HG03139 (cell line): ENCODE measurements around the gene ARHGAP26.
"Not testable (repeated sequence)": the region's sequence is repeated elsewhere in the genome, so short reads cannot be mapped to it uniquely, and the experiment has no call there.

Experiments
- ATAC-seq: cut with Tn5 transposase; IDR thresholded peaks from one replicate; pipeline ENCODE4 v1.9.1; 2021; ENCODE audit not compliant: unreplicated experiment

The ARHGAP26 gene

GRCh38 chr5:142955628-142956027 lies 185.5 kb downstream of the ARHGAP26 start:
- no peak for ATAC-seq

DNA sequence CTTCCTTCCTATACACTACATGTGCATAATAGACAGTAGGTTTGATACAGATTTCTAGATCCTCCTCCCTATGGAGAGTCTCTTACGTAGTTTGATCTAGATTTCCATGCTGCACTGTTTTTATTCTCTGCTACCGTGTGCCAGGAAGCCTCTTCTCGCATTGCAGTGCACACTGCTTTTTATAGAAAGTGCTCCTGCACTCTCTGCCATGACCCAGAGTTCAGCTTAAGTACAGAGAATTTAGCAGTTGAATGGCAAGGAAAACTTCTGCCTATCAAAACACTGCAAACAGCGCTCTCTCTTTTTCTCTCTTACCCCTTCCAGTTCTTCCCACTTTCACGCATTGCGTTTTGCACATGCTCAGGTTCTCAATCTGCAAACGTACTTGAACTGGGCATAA lies 187.4 kb downstream of the ARHGAP26 start:
- ATAC-seq, result no peak

- ATAC-seq, result no peak
These were observed 188.9 kb downstream of the ARHGAP26 start for GRCh38 chr5:142958944-142959682.

DNA sequence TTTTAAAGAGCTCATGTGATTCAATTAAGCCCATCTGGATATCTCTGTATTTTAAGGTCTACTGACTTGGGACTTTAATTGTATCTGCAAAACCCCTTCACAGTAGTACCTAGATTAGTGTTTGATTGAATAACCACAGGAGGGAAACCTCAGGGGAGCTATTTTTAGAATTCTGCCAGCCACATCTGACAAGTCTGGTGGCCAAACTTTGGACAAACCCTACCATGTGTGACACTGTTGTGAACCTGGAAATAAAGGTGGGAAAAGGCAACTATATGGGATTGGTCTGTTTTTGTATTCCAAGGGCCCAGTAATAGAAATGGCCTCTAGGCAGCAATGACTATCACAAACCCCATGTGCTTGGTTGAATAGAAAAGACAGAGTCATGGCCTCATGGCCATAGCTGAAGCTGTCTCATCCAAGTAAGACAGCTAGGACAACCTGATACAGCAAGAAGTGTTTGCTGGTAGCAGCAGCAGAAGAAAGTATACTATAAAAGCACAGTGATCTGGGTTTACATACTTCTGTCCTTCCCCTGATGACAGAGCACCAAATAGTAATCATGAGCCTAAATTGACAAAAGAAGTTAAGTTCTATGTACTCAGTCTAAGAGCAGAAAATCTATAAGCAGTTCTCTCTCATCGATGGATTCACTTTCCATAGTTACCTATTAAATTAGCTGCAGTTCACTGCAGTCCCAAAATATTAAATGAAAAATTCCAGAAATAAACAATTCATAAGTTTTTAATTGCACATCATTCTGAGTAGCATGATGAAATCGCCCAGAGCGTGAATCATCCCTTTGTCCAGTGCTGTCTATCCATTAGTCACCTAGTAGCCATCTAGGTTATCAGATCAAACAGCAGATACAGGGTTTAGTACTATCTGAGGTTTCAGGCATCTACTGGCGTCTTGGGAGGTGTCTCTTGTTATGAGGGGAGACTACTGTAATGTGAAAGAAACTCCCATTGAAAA lies 189.8 kb downstream of the ARHGAP26 start:
- no peak for ATAC-seq

GRCh38 chr5:142961440-142962173 lies 191.4 kb downstream of the ARHGAP26 start:
- ATAC-seq, result no peak

GRCh38 chr5:142962174-142962533 lies 192.0 kb downstream of the ARHGAP26 start:
- ATAC-seq, result no peak

DNA sequence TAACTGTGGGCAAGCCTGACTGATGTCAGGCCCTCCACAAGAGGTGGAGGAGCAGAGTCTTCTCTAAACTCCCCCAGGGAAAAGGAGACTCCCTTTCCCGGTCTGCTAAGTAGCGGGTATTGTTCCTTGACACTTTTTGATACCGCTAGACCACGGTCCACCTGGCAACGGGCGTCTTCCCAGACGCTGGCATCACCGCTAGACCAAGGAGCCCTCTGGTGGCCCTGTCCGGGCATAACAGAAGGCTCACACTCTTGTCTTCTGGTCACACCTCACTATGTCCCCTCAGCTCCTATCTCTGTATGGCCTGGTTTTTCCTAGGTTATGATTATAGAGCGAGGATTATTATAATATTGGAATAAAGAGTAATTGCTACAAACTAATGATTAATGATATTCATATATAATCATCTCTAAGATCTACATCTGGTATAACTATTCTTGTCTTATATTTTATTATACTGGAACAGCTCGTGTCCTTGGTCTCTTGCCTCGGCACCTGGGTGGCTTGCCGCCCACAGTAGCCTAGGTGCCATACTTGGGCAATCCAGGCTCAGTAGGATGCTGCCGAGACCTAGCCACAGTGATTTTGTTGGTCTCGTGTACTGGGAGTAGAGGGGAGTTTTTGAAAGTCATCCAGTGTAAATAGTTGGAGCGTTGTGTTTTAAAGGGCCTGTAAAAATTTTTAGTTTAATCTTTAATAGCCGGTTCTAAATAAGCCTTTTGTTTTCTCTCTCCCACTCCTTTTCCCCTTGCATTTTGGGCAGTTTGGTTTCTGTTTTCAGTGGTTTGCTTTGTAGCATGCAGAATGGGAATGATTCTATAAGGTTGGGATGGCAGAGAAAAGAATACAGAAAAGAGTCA lies 195.3 kb downstream of the ARHGAP26 start:
- not testable (repeated sequence) for ATAC-seq

GRCh38 chr5:142966121-142966420 lies 195.9 kb downstream of the ARHGAP26 start:
- ATAC-seq, result no peak

DNA sequence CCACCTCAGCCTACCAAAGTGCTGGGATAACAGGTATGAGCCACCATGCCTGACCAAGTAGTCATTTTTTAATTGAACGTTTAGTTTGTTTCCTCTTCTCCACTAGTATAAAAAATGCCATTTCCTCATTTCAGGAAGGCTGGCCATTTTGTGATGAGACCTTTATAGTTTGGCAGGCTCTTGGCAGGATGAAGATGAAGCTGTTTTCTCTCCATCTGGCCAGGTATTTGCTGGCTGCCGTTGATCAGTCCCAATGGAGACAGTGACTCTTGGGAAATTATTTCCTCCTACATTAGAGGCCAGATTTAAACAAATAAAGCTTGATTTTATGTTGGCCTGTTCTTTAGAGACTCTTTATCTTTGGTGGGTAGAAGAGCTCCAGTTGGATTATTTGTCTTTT lies 199.0 kb downstream of the ARHGAP26 start:
- ATAC-seq, result no peak

- ATAC-seq, result no peak
These were observed 199.7 kb downstream of the ARHGAP26 start for GRCh38 chr5:142969624-142970439.

DNA sequence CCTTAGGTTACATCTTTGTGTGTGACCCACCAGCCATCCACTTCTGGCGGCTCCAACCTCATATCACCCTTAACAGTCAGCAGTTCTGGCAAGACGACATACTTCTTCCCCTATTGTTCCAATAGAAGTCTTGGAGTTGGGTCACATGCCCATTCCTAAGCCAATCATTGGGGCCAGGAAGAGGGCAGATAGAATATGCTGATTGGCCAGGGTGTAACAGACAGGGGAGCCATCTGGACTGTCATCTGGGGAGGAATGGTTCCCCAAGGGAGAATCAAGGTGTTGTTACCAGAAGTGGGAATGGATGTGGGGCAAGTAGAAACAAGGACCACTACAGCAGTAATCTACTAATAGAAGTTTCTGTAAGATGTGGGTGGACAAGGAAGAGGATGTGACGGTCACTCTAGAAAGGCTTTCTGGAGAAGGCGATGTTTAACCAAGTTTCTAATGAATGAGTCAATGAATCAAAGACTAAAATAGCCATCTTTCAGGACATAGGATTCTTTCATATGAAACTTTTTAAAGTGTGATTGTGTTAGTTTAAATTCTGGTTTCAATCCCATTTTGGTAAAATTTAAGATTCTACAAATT lies 200.4 kb downstream of the ARHGAP26 start:
- no peak for ATAC-seq

DNA sequence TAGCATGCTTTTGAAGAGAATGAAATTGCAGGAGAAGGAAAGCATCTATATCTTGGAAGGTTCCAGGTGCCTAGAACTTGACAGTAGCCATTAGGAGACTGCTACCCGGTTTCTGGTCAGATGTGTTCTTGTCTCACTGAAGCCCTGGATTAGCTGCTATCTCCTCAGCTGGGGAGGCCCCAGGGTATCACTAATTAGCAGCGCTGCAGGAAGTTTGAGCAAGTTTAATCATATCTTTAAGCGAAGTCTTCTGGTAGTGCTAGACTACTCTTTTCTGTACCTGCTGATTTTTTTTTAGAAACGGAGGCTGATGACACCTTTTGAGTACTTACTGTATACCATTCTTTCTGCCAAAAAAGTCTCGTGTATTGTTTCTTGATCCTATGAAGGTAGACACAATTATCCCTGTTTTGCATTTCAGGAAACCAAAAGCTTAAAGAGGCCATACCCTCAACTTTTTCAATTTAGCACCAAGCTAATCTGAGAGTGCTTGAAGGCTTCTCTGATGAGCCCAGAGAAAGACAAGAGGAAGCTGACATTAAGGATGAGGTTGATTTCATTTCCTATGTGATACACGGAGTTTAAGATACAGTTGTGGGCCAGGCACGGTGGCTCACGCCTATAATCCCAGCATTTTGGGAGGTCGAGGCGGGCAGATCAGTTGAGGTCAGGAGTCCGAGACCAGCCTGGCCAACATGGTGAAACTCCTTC lies 201.3 kb downstream of the ARHGAP26 start:
- ATAC-seq, result no peak

DNA sequence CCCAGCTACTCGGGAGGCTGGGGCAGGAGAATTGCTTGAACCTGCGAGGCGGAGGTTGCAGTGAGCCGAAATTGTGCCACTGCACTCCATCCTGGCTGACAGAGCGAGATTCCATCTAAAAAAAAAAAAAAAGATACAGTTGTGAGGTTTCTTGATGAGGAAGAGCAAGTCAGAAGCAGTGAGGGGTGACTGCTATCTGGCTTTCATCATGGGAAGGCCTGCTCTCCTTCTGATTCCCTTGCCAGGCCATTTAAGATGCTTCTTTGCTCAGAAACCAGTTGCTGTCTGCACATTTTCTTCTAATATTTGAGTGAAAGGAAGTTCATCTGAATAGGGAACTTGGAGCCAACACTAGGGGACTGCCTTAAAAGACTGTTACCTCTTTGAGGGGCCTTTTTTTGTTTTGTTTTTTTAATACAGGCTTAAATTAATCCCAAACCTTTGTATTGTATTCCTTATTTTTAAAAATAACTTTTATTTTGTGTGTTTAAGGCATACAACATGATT lies 201.9 kb downstream of the ARHGAP26 start:
- no peak for ATAC-seq

- ATAC-seq, result no peak
These were observed 203.8 kb downstream of the ARHGAP26 start for GRCh38 chr5:142973932-142974331.

DNA sequence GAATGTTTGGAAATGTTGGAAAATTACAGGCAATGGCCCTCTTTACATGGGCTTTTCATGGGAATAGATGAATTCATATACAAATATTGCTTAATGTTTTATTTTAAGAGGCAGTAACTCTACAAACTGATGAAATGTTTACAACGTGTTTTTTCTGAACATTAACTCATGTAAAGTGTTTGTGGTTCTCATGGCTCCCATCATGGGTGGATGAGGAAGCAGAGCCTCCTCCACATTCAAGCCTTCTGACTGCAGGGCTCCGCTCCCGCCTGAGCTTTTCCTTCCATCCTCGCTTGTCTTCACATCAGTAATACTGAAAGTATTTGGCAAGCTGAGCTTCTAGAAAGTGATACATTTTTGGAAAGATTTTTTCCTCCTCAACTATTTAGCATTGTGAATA lies 204.2 kb downstream of the ARHGAP26 start:
- no peak for ATAC-seq

GRCh38 chr5:142976861-142977260 lies 206.7 kb downstream of the ARHGAP26 start:
- ATAC-seq, result no peak

GRCh38 chr5:142977363-142978051 lies 207.3 kb downstream of the ARHGAP26 start:
- ATAC-seq, result peak; percentile 88

GRCh38 chr5:142978252-142978651 lies 208.1 kb downstream of the ARHGAP26 start:
- no peak for ATAC-seq
